IPS-18a (cell line): Measurements from ENCODE around the gene TRPM8.
"Not testable (repeated sequence)": the region's sequence is repeated elsewhere in the genome, so short reads cannot be mapped to it uniquely, and the experiment has no call there.

Experiments used
- H3K27ac ChIP-seq: one replicate; pipeline ENCODE4 v1.5.1; 2013; ENCODE audit warnings: low read length
- H3K27me3 ChIP-seq: one replicate; pipeline ENCODE4 v1.6.1; 2013; ENCODE audit warnings: mild to moderate bottlenecking, low read length; ENCODE audit not compliant: control insufficient read depth, insufficient read depth
- H3K36me3 ChIP-seq: one replicate; pipeline ENCODE4 v1.6.1; 2013; ENCODE audit warnings: low read depth, low read length; ENCODE audit not compliant: control insufficient read depth
- H3K4me1 ChIP-seq: one replicate; pipeline ENCODE4 v1.6.1; 2013; ENCODE audit warnings: low read depth, low read length; ENCODE audit not compliant: control insufficient read depth
- H3K4me3 ChIP-seq: one replicate; pipeline ENCODE4 v1.5.1; 2013; ENCODE audit warnings: low read length
- H3K9ac ChIP-seq: one replicate; pipeline ENCODE4 v1.6.1; 2013; ENCODE audit warnings: mild to moderate bottlenecking, low read length, moderate library complexity
- H3K9me3 ChIP-seq: one replicate; pipeline ENCODE4 v1.6.1; 2013; ENCODE audit warnings: low read depth, low read length; ENCODE audit not compliant: control insufficient read depth

The TRPM8 gene

GRCh38 chr2:233917116-233917515, at the start of gene TRPM8:
TSS of gene TRPM8 (plus strand) at chr2:233917373. CDS start at chr2:233926538, 9,165 bp downstream.
- H3K36me3 ChIP-seq, result no peaks in the 10 kb centered on the region
- H3K27ac ChIP-seq, result no peak within 1 kb of the TSS
- peaks cover 10% of the 10 kb centered on the region for H3K4me1 ChIP-seq
- no peak within 1 kb of the TSS for H3K9ac ChIP-seq
- no peaks in the 10 kb centered on the region for H3K9me3 ChIP-seq
- no peak within 1 kb of the TSS for H3K4me3 ChIP-seq
- H3K27me3 ChIP-seq, result no peaks in the 10 kb centered on the region

DNA sequence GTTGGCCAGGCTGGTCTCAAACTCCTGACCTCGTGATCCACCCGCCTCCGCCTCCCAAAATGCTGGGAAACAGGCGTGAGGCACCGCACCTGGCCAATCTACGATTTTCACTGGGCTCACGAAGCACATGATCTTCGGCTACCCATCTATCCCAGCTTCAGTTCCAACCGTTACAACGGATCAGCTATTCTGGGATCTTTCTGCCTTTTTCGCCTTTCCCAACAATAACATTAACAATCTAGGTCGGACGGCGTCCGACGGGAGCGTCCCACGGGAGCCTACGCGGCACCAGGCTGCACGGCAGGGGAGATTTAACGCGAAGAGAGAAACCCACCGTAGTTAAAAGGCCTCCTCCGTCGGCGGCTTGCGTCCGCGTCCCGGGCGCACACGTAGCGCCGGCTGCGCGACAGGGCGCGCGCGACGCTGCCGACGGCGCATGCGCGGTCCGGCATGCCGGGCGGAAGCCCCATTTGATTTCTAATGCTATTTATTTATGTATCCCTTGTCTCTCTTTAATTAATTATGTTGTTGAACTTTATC, 49.1 kb upstream of the TRPM8 start, which contains the start of gene MSL3B:
Gene MSL3B (minus strand): TSS at position 394 of the 540 bp plus-strand sequence.
- Histone ChIP-seq H3K4me1 (no peaks in the 10 kb centered on the region), H3K4me3 (peak within 1 kb of the TSS; percentile 89), H3K9ac (peak within 1 kb of the TSS; percentile 72), H3K36me3 (peaks cover 4% of the 10 kb centered on the region), H3K27me3 (peaks cover 25% of the 10 kb centered on the region), H3K9me3 (no peaks in the 10 kb centered on the region), H3K27ac (peak within 1 kb of the TSS; percentile 59)

GRCh38 chr2:233871432-233871831, 45.7 kb upstream of the TRPM8 start:
- peaks cover 38% of the 10 kb centered on the region for H3K27me3 ChIP-seq
- H3K4me1 ChIP-seq, result no peaks in the 10 kb centered on the region
- no peak overlapping the region for H3K4me3 ChIP-seq
- H3K9ac ChIP-seq, result no peak overlapping the region
- no peak overlapping the region for H3K27ac ChIP-seq
- H3K36me3 ChIP-seq, result peaks cover 4% of the 10 kb centered on the region
- no peaks in the 10 kb centered on the region for H3K9me3 ChIP-seq

DNA sequence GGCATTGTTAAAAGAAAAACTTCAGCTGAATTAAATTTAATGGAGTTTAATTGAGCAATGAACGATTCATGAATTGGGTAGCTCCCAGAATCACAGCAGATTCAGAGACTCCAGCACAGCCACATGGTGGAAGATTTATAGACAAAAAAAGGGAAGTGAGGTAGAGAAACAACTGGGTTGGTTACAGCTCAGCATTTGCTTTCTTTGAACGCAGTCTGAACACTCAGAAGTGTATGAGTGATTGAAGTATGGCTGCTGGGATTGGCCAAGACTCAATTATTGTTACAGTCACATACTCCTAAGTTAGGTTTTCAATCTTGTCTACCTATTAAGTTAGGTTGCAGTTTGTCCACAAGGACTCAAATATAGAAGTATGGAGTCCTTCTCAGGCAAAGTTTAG, 45.0 kb upstream of the TRPM8 start:
- not testable (repeated sequence) for H3K9ac ChIP-seq, H3K36me3 ChIP-seq, H3K4me3 ChIP-seq, H3K4me1 ChIP-seq, H3K9me3 ChIP-seq, H3K27ac ChIP-seq
- peaks cover 38% of the 10 kb centered on the region for H3K27me3 ChIP-seq

- peaks cover 9% of the 10 kb centered on the region for H3K9me3 ChIP-seq
- no peaks in the 10 kb centered on the region for H3K36me3 ChIP-seq
- H3K27ac ChIP-seq, result no peak overlapping the region
- H3K27me3 ChIP-seq, result no peaks in the 10 kb centered on the region
- no peaks in the 10 kb centered on the region for H3K4me1 ChIP-seq
- H3K4me3 ChIP-seq, result no peak overlapping the region
- no peak overlapping the region for H3K9ac ChIP-seq
These were observed 34.8 kb upstream of the TRPM8 start for GRCh38 chr2:233882353-233882752.

GRCh38 chr2:233892793-233893192, 24.4 kb upstream of the TRPM8 start:
- H3K9me3 ChIP-seq, result no peaks in the 10 kb centered on the region
- H3K4me1 ChIP-seq, result no peaks in the 10 kb centered on the region
- H3K27ac ChIP-seq, result no peak overlapping the region
- no peak overlapping the region for H3K4me3 ChIP-seq
- no peak overlapping the region for H3K9ac ChIP-seq
- no peaks in the 10 kb centered on the region for H3K27me3 ChIP-seq
- no peaks in the 10 kb centered on the region for H3K36me3 ChIP-seq

DNA sequence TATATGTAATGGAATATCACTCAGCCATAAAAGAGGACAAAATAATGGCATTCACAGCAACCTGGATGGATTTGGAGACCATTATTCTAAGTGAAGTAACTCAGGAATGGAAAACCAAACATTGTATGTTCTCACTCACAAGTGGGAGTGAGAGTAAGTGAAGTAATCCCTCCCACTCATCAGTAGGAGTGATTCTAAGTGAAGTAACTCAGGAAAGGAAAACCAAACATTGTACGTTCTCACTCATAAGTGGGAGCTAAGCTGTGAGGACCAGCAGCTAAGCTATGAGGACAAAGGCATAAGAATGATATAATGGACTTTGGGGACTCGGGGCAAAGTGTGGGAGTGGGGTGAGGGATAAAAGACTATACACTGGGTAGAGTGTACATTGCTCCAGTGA, 20.9 kb upstream of the TRPM8 start:
- not testable (repeated sequence) for H3K27me3 ChIP-seq, H3K9ac ChIP-seq, H3K27ac ChIP-seq, H3K4me3 ChIP-seq, H3K36me3 ChIP-seq, H3K4me1 ChIP-seq, H3K9me3 ChIP-seq

- no peaks in the 10 kb centered on the region for H3K9me3 ChIP-seq
- H3K27ac ChIP-seq, result no peak overlapping the region
- H3K4me3 ChIP-seq, result no peak overlapping the region
- H3K27me3 ChIP-seq, result no peaks in the 10 kb centered on the region
- no peak overlapping the region for H3K9ac ChIP-seq
- H3K4me1 ChIP-seq, result no peaks in the 10 kb centered on the region
- no peaks in the 10 kb centered on the region for H3K36me3 ChIP-seq
These were observed 15.8 kb upstream of the TRPM8 start for GRCh38 chr2:233901367-233901766.

GRCh38 chr2:233901884-233902283, 15.3 kb upstream of the TRPM8 start:
- Histone ChIP-seq H3K27me3 (no peaks in the 10 kb centered on the region), H3K4me1 (no peaks in the 10 kb centered on the region), H3K4me3 (no peak overlapping the region), H3K9me3 (no peaks in the 10 kb centered on the region), H3K27ac (no peak overlapping the region), H3K9ac (no peak overlapping the region), H3K36me3 (no peaks in the 10 kb centered on the region)

DNA sequence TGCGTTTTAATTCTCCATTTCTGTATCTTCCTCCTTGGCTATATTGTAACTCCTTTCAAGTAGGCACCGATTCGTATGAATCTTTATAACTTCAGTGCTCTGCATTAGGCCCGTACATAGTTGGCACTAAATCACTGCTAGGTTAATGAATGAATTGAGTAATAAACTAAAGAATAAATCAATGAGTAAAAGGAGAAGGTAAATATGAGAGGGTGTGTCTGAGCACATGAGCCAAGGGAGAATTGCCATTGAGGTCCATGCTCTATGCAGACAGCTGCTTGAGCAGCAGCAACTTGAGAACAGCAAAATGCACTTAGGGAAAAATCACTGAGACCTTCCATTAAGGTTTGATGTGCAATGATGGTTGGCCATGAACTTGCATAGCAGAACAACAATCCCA, 11.2 kb upstream of the TRPM8 start:
- Histone ChIP-seq H3K4me3 (no peak overlapping the region), H3K27ac (no peak overlapping the region), H3K9me3 (no peaks in the 10 kb centered on the region), H3K36me3 (no peaks in the 10 kb centered on the region), H3K9ac (no peak overlapping the region), H3K4me1 (no peaks in the 10 kb centered on the region), H3K27me3 (peaks cover 5% of the 10 kb centered on the region)

DNA sequence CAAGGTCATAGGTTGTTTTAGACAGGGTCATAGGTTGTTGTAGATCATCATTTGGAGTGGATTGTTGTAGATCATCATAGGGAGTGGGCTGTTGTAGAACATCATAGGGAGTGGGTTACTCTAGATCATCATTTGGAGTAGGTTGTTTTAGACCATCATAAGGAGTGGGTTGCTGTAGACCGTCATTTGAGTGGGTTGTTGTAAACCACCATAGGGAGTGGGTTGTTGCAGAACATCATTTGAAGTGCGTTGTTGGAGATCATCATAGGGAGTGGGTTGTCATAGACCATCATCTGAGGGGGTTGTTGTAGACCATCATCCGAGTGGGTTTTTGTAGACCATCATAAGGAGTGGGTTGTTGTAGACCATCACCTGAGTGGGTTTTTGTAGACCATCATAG, 9.5 kb upstream of the TRPM8 start:
- Histone ChIP-seq H3K4me3 (no peak overlapping the region), H3K36me3 (no peaks in the 10 kb centered on the region), H3K9me3 (no peaks in the 10 kb centered on the region), H3K27me3 (peaks cover 5% of the 10 kb centered on the region), H3K4me1 (no peaks in the 10 kb centered on the region), H3K9ac (no peak overlapping the region), H3K27ac (no peak overlapping the region)

DNA sequence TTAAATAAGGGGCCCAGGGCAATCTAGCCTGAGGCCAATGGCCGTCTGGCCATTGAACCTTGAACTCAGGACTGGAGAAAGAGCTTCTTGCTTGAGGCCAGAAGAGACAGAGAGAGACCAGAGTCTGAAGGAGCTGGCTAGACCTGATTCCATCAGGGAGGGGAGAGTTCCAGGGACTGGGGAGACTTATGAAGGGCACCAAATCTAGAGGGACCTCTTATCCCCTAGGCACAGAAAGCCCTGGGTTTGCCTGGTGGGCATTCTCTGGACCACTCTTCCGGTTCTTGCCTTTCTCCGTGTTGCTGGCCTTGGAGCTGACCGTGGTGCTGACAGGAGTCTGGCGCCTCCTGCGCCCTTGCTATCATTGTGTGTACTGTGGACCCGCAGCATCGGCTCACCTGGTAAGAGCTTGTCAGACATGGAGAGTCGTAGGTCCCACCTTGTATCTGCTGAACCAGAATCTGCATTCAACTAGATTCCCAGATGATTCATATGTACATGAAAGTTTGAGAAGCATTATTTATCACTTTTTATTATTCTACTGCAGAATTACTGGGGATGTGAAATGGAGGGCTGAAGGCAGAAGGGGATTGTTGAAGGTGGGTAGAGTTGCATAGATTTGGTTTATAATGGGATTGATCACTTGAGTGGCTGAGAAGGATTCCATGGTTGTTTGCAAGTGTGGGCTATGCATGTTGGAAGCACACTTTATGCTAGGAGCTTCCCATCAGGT, 4.3 kb upstream of the TRPM8 start:
- no peaks in the 10 kb centered on the region for H3K9me3 ChIP-seq
- H3K27me3 ChIP-seq, result peaks cover 5% of the 10 kb centered on the region
- H3K4me1 ChIP-seq, result peaks cover 9% of the 10 kb centered on the region
- no peak overlapping the region for H3K27ac ChIP-seq
- H3K36me3 ChIP-seq, result no peaks in the 10 kb centered on the region
- no peak overlapping the region for H3K9ac ChIP-seq
- no peak overlapping the region for H3K4me3 ChIP-seq
